Right kidney (tissue), 1 donor: Measurements from ENCODE around the gene KCTD3.

ENCODE experiments used
- DNase-seq: peaks from one replicate; pipeline ENCODE4 v3.0.0-alpha.2; 2016

Gene KCTD3

DNA sequence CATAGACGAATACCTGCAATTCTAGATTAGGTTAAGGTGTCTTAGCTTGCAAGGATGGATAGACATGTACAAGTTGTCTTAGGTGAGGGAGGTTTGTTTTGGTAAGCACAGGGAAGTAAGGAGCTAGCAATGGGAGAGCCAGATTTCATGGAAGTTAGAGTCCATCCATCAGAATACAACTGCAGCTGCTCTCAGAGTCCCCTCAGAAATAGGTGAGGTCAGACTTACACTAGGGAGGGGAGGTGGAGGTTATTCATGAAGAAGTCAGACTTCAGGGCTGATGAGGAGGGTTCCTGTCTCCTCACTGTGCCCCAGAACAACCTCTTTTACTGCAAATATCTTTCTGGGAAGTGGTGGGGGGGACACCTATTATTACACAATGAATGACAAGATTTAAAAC is 85.3 kb downstream of the KCTD3 start:
- no peak for DNase-seq

DNA sequence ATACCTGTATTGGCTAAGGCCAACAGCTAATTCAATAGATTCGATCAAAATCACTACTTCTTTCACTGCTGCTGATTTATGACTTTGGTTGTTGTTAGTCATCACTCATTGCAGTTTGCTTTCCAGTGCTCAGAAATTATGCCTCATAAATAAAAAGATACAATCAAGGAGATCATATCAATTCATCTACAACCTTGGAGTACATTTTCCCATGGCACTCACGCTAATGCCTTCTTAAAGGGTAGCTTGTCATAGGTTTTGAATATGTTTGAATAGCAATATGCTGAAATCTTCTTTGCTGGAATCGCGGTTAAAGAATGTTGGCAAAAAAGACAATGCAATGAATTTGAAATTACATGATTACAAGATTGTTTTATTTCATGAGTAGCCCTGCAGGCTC is 89.9 kb downstream of the KCTD3 start:
- no peak for DNase-seq

DNA sequence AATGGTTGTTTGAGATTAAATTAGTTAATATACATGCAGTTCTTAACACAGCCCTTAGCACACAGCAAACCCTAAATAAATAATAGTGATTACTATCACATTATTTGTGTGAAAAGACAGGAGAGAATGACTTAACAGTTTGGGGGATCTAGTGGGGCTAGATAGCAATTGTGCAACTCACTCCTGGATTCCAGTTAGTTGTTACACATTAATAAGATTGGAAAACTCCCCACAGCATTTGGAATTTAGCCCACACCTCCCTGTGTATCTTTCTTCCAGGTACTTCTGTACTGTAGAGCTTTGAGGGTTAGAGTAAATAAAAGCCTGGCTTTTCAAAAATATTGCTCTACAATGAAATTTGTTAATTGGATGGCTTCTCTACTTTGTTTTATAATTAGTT is 93.2 kb downstream of the KCTD3 start:
- DNase-seq: no peak

DNA sequence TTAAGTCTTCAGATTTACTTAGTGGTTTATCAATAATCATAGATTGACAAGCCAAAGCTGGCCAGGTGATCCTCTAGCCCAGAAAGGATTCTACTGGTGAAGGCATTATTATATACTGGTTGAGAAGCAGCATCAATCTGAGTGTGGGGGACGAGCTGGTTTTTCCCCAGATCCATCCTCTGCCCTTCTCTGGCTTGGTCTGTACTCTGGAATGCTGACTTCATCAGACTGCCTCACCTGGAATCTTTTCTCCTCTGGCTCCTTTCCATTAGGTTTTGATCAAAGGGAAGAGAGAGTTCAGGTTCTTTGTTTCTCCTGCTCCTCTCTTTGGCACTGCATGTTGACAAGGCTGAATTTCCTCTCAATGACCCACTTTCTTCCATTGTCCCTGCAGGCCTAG is 93.9 kb downstream of the KCTD3 start:
- no peak for DNase-seq

DNA sequence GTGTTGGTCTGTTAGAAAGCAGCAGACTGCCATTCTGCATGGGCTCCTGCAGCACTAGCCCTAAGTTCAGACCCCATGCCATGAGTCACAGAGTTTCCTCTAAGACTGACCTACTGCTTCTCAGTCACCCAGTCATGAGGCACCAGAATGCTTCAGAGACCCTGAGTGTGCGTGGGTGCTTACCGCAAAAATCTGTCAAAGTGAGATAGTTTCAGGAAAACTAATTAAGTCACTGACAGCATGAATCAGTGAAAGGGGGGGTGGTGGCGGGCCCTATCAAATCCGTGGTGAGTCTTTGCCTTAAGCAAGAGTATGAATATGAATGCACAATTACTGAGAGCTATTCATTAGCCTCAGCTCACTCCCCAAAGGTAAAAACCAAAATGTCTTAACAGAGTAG is 98.1 kb downstream of the KCTD3 start:
- DNase-seq: no peak

DNA sequence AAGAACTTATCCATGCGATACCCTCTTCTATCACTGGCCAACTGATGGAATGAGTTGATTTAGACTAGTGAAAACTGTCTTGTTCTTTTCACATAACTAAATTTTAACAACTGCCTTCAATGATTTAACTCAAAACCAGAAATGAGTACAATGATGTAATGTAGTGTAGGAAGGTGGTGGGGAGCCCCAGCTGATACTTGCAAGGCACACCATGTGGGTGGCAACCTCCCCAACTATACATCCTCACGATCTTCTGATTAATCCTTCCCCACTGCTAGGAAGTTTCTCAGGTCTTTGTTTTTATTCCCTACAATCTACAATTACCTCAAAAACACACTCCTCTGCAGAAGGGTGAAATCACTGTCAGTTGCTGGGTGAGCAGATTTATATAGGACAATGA is 100.7 kb downstream of the KCTD3 start:
- DNase-seq: no peak

DNA sequence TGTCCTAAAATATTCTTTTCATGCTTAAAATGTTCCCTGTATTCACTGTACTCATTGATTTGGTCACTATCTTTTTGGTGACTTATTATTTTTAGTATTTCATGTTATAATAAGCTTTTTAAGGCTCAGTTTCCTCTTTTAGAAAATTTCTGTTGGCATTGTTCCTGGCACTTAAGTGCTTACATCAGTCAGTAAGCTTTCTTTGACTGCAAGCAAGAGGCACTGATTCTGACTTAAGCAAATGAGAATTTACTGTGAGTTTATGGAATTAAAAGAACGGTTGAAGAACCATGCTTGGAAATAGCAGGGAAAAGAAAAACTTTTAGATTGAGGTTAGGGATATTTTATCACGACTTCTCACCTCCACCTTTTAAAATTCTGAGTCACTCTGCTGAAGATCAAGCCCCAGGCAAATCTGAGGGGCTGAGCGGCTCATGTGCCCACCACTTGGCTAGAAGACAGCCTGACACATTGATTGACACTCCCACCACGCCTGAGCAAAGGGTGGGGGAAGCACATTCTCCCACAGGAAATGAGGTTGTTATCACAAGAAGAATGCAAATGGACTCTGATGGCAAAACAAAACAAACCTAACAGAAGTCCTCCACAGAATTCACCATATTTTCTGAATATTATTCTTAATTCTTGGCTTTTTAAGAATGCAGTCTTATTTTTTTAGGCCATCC is 102.8 kb downstream of the KCTD3 start:
- DNase-seq: no peak
